Endothelial cell of umbilical vein (primary cell): ENCODE measurements around the gene UBAC1. TPM values are rescaled to one million over a fixed set of nuclear protein-coding genes. Genes with fewer than 3 reads are reported as not detected.

Experiments used
- BruUV-seq: library from RNA; stranded (reverse); fragments of 400-500 nt; replicated peaks from 2 replicates; lab custom pipeline; 2021; lab: Mats Ljungman, UMichigan
- CTCF ChIA-PET: fragments of 300-600, 350-600 bp; sonication (Branson Sonifier 250); formaldehyde crosslinking; loops from one replicate; lab custom pipeline; 2021; ENCODE audit warnings: antibody characterized with exemption, inconsistent platforms; lab: Charles Lee
- POLR2A ChIA-PET: fragments of 300-600, 350-600 bp; sonication (Branson Sonifier 250); formaldehyde crosslinking; loops from one replicate; lab custom pipeline; 2021; ENCODE audit warnings: antibody characterized with exemption, inconsistent platforms; lab: Charles Lee
- DNase-seq: peaks from one replicate; pipeline ENCODE4 v3.0.0-alpha.2; 2011; ENCODE audit warnings: low read depth, low spot score
- FAIRE-seq: peaks from 2 replicates; lab custom pipeline; 2011; peaks lifted over from hg19 to GRCh38; lab: Jason Lieb, UNC
- H2AFZ ChIP-seq: 2 replicates; pipeline ENCODE4 v1.6.0; 2012; ENCODE audit warnings: low read depth, low read length, control low read depth, inconsistent platforms
- H3K27ac ChIP-seq: 2 replicates; pipeline ENCODE4 v1.5.1; 2011; ENCODE audit warnings: low read depth, mild to moderate bottlenecking, control low read depth, low read length, moderate library complexity; ENCODE audit not compliant: insufficient read depth
- H3K27me3 ChIP-seq, 2 experiments: 2 replicates each; pipeline versions ENCODE4 v1.6.0 to v1.6.1; 2011; ENCODE audit warnings: low read length in 2 of 2, mixed read lengths in 1 of 2; ENCODE audit not compliant: control insufficient read depth in 2 of 2, insufficient read depth in 2 of 2
- H3K36me3 ChIP-seq, 2 experiments: 2 replicates in 1 of 2; 3 replicates in 1 of 2; pipeline ENCODE4 v1.5.1; 2011; ENCODE audit warnings: low read length in 2 of 2, mild to moderate bottlenecking in 1 of 2, moderate library complexity in 1 of 2; ENCODE audit not compliant: control insufficient read depth in 2 of 2, insufficient read depth in 2 of 2; ENCODE audit errors: extremely low read depth in 1 of 2
- H3K4me1 ChIP-seq: 3 replicates; pipeline ENCODE4 v1.5.1; 2011; ENCODE audit warnings: mild to moderate bottlenecking, low read length; ENCODE audit not compliant: control insufficient read depth, insufficient read depth; ENCODE audit errors: extremely low read depth
- H3K4me2 ChIP-seq: 2 replicates; pipeline ENCODE4 v1.6.1; 2011; ENCODE audit warnings: low read length, control low read depth, mixed read lengths; ENCODE audit not compliant: insufficient read depth
- H3K4me3 ChIP-seq, 3 experiments: fragments of 200-600 bp in 1 of 3; sonication (generic), shearing (Covaris generic) in 1 of 3; replicated peaks in 1 of 3; 2 replicates each; pipeline ENCODE4 v1.5.1; 2011 to 2016; ENCODE audit warnings: control low read depth in 3 of 3, low read length in 3 of 3, mild to moderate bottlenecking in 2 of 3, inconsistent platforms in 1 of 3, low read depth in 1 of 3, moderate library complexity in 1 of 3; ENCODE audit not compliant: insufficient read depth in 1 of 3
- H3K79me2 ChIP-seq: 2 replicates; pipeline ENCODE4 v1.6.0; 2012; ENCODE audit warnings: low read length, inconsistent platforms; ENCODE audit not compliant: control insufficient read depth, insufficient read depth
- H3K9ac ChIP-seq: replicated peaks from 2 replicates; pipeline ENCODE3; 2011; ENCODE audit warnings: low read length, control low read depth; ENCODE audit not compliant: insufficient read depth; ENCODE audit errors: extremely low read depth
- H3K9me1 ChIP-seq: replicated peaks from 3 replicates; pipeline ENCODE4 v1.6.0; 2011; ENCODE audit warnings: mild to moderate bottlenecking, low read length; ENCODE audit not compliant: control insufficient read depth, insufficient read depth; ENCODE audit errors: extremely low read depth
- H3K9me3 ChIP-seq: replicated peaks from 2 replicates; pipeline ENCODE4 v1.5.1; 2012; ENCODE audit warnings: low read length, inconsistent platforms; ENCODE audit not compliant: control insufficient read depth, insufficient read depth
- H4K20me1 ChIP-seq: replicated peaks from 2 replicates; pipeline ENCODE3; 2011; ENCODE audit warnings: mild to moderate bottlenecking, low read length; ENCODE audit not compliant: control insufficient read depth, insufficient read depth; ENCODE audit errors: extremely low read depth
- EZH2 ChIP-seq: IDR thresholded peaks from 2 replicates; pipeline ENCODE4 v1.6.1; 2012; ENCODE audit warnings: borderline replicate concordance, low read depth, mild to moderate bottlenecking, moderate library complexity, low read length, inconsistent platforms; ENCODE audit not compliant: severe bottlenecking
- FOS ChIP-seq: IDR thresholded peaks from 2 replicates; pipeline ENCODE4 v1.6.1; 2011; ENCODE audit warnings: mild to moderate bottlenecking, low read length, moderate library complexity, borderline replicate concordance; ENCODE audit not compliant: insufficient read depth
- GATA2 ChIP-seq: IDR thresholded peaks from 2 replicates; pipeline ENCODE4 v1.7.0; 2011; ENCODE audit warnings: low read depth, mild to moderate bottlenecking, moderate library complexity, mixed read lengths, low read length; ENCODE audit not compliant: insufficient read length, insufficient read depth
- JUN ChIP-seq: IDR thresholded peaks from 2 replicates; pipeline ENCODE4 v1.6.1; 2011; ENCODE audit warnings: borderline replicate concordance, low read depth; ENCODE audit not compliant: insufficient read length, insufficient read depth
- MYC ChIP-seq: IDR thresholded peaks from one replicate; pipeline ENCODE4 v1.6.1; 2011; ENCODE audit warnings: mild to moderate bottlenecking, low read depth, low read length
- POLR2A ChIP-seq: IDR thresholded peaks from 2 replicates; pipeline ENCODE4 v1.6.1; 2012; ENCODE audit warnings: low read depth, mild to moderate bottlenecking, control low read depth, low read length
- POLR2AphosphoS5 ChIP-seq: IDR thresholded peaks from 2 replicates; pipeline ENCODE4 v1.6.1; 2012; ENCODE audit warnings: low read depth, mild to moderate bottlenecking, control low read depth, low read length, moderate library complexity; ENCODE audit not compliant: insufficient read depth
- dilution Hi-C: fragments of 300-500 bp; cut with MboI; formaldehyde crosslinking; loops from one replicate; pipeline ENCODE4 v1.15.0; 2019; ENCODE audit warnings: low sequenced_read_pairs; ENCODE audit not compliant: extremely low pct_ligation_motif_present
- intact Hi-C: fragments of 100-400 bp; cut with micrococcal nuclease; formaldehyde crosslinking; loops from one replicate; pipeline ENCODE4 v1.10.0; 2022
- polyA plus RNA-seq, 4 experiments: library from polyadenylated mRNA; depleted of rRNA in 3 of 4; stranded (reverse) in 3 of 4; unstranded in 1 of 4; fragments of >200 nt; gene quantifications; 2 replicates each; pipeline versions ENCODE4 v1.2.1 to v1.2.3, GENCODE V29; 2011 to 2012; ENCODE audit warnings: missing spikeins in 1 of 4
- total RNA-seq: library from RNA; stranded (reverse); gene quantifications from 2 replicates; pipeline ENCODE4 v1.2.3, GENCODE V29; 2021
- TF ChIP-seq, protein P1 (sequence below), 2 donors: IDR thresholded peaks; 1 replicate in 1 of 2; 2 replicates in 1 of 2; pipeline ENCODE4 v1.5.1; 2011; ENCODE audit warnings: low read length in 2 of 2, mild to moderate bottlenecking in 2 of 2, moderate library complexity in 2 of 2, control low read depth in 1 of 2, inconsistent platforms in 1 of 2, low read depth in 1 of 2; ENCODE audit not compliant: insufficient read depth in 1 of 2; ENCODE audit errors: extremely low read depth in 1 of 2
- TF ChIP-seq, protein P2 (sequence below): IDR thresholded peaks from 2 replicates; pipeline ENCODE4 v1.6.1; 2011; ENCODE audit not compliant: insufficient read depth, insufficient read length

Gene UBAC1
- total and polyA plus RNA-seq, 2 donors (not counting 3 experiments of a cell fraction or from before 2014, with no cell fraction given): 39.5 to 56.7 TPM

DNA sequence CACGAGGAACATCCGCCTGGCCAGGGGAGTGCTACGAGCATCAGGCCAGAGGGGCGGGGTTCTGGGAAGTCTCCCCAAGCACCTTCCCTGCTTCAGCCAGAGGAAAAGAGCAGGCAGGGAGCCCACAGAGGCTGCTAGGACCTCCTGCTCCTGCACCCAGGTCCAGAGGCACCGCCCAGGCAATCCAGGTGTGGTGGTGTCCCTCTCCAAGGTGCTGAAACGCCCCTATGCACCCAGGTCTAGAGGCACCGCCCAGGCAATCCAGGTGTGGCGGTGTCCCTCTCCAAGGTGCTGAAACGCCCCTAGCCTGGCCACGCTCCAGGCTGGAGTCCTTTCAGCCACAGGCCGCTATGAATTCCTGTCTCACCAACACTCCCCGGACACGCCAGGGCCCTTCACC, 10.7 kb upstream of the UBAC1 start:
- Histone ChIP-seq H3K27ac (no peak overlapping the region), H3K79me2 (no peaks in the 10 kb centered on the region), H3K9me1 (no peaks in the 10 kb centered on the region), H3K9me3 (no peaks in the 10 kb centered on the region), H3K4me1 (peaks cover 22% of the 10 kb centered on the region), H3K27me3 (no peaks in the 10 kb centered on the region), H3K9ac (no peak overlapping the region), H3K36me3 (no peaks in the 10 kb centered on the region), H3K4me3 (no peak overlapping the region), H3K4me2 (no peak overlapping the region), H2AFZ (no peak overlapping the region), H4K20me1 (no peaks in the 10 kb centered on the region)
- TF ChIP-seq EZH2: no peak
- no peak for TF ChIP-seq POLR2AphosphoS5
- TF ChIP-seq, protein P1, sequence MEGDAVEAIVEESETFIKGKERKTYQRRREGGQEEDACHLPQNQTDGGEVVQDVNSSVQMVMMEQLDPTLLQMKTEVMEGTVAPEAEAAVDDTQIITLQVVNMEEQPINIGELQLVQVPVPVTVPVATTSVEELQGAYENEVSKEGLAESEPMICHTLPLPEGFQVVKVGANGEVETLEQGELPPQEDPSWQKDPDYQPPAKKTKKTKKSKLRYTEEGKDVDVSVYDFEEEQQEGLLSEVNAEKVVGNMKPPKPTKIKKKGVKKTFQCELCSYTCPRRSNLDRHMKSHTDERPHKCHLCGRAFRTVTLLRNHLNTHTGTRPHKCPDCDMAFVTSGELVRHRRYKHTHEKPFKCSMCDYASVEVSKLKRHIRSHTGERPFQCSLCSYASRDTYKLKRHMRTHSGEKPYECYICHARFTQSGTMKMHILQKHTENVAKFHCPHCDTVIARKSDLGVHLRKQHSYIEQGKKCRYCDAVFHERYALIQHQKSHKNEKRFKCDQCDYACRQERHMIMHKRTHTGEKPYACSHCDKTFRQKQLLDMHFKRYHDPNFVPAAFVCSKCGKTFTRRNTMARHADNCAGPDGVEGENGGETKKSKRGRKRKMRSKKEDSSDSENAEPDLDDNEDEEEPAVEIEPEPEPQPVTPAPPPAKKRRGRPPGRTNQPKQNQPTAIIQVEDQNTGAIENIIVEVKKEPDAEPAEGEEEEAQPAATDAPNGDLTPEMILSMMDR (IDR thresholded peaks at IDR 0.05; ENCODE audit: extremely low read depth in 1 of 2, insufficient read depth in 1 of 2, low read depth in 1 of 2, low read length in 2 of 2): no peak
- no peak for TF ChIP-seq POLR2A
- no peak for TF ChIP-seq MYC
- TF ChIP-seq, protein P2, sequence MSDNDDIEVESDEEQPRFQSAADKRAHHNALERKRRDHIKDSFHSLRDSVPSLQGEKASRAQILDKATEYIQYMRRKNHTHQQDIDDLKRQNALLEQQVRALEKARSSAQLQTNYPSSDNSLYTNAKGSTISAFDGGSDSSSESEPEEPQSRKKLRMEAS: no peak
- no peak for TF ChIP-seq GATA2
- TF ChIP-seq FOS: no peak
- no peak for TF ChIP-seq JUN
- dilution Hi-C loops: no loop called here
- ChIA-PET CTCF (interaction anchor here (2.7 kb wide), 1 partner anchor 150 kb away, joined by 8 read pairs; no protein-coding TSS in a partner anchor), POLR2A (no interaction called here)
- no peak for DNase-seq
- no TSS peak for BruUV-seq
- FAIRE-seq: no peak
- intact Hi-C loops: no loop called here
